Measurements from ENCODE around the gene TNS3. TPM values are rescaled to one million over a fixed set of nuclear protein-coding genes. Genes with fewer than 3 reads are reported as not detected.

TNS3 gene
- total RNA-seq, 1 donor from 2014 or later: 174 TPM

DNA sequence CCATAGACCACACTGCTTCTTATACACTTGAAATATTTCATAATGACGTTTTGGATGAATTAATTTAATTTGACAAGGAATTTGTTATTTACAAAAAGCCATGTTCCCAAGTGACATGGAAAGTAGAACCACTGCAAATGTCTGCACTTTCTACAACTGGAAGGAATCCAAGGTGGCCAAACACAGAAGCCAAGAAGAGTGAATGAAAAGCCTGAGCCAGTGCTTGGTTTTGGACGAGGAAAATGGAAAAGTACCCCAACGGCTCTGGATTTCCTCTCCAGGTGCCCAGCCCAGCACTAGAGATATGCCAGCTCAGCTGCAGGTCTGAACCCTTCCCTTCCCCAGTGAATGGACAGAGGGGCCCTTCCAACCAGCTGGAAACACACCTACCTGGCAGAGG, 279.4 kb downstream of the TNS3 start:
- H3K9me3 ChIP-seq: no peaks in the 10 kb centered on the region
- H3K4me3 ChIP-seq: no peak overlapping the region
- H3K36me3 ChIP-seq: peaks cover 75% of the 10 kb centered on the region
- no peak overlapping the region for H3K27ac ChIP-seq
- DNase-seq: no peak
- no peak for TF ChIP-seq CTCF (IDR thresholded peaks at IDR 0.05)
- intact Hi-C loops (cut with DNase I): no loop called here
- no peak for ATAC-seq
- H3K4me1 ChIP-seq: no peaks in the 10 kb centered on the region
- H3K27me3 ChIP-seq (ENCODE audit: low read depth): no peaks in the 10 kb centered on the region

- intact Hi-C loops (cut with DNase I): no loop called here
- ATAC-seq (no peak), DNase-seq (no peak)
- Histone ChIP-seq H3K9me3 (no peaks in the 10 kb centered on the region), H3K36me3 (peaks cover 83% of the 10 kb centered on the region), H3K4me3 (no peak overlapping the region), H3K27ac (no peak overlapping the region), H3K4me1 (no peaks in the 10 kb centered on the region), H3K27me3 (ENCODE audit: low read depth) (no peaks in the 10 kb centered on the region)
- TF ChIP-seq CTCF (IDR thresholded peaks at IDR 0.05): no peak
These were observed 280.1 kb downstream of the TNS3 start for GRCh38 chr7:47301657-47302295.

DNA sequence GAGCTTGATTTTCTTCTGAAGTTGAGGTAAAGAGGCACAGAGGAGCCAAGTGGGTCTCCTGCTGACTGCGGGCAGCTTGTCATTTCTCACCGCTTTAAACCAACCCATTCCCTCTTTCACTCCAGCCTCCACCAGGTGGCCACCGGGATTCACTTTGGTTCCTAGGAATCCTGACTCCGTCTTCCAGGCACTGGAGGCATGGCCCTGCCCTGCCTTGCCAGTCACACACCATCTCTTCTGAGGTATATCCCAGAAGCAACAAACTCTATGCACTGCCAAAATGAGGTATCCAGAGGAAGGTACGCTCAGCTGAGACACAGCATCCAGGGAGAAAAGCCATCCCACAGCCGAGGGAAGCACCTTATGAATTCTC, 280.8 kb downstream of the TNS3 start:
- H3K27me3 ChIP-seq (ENCODE audit: low read depth): no peaks in the 10 kb centered on the region
- intact Hi-C loops (cut with DNase I): no loop called here
- no peak for DNase-seq
- no peak for ATAC-seq
- H3K4me3 ChIP-seq: no peak overlapping the region
- H3K27ac ChIP-seq: no peak overlapping the region
- no peaks in the 10 kb centered on the region for H3K4me1 ChIP-seq
- H3K9me3 ChIP-seq: no peaks in the 10 kb centered on the region
- H3K36me3 ChIP-seq: peaks cover 89% of the 10 kb centered on the region
- no peak for TF ChIP-seq CTCF (IDR thresholded peaks at IDR 0.05)

DNA sequence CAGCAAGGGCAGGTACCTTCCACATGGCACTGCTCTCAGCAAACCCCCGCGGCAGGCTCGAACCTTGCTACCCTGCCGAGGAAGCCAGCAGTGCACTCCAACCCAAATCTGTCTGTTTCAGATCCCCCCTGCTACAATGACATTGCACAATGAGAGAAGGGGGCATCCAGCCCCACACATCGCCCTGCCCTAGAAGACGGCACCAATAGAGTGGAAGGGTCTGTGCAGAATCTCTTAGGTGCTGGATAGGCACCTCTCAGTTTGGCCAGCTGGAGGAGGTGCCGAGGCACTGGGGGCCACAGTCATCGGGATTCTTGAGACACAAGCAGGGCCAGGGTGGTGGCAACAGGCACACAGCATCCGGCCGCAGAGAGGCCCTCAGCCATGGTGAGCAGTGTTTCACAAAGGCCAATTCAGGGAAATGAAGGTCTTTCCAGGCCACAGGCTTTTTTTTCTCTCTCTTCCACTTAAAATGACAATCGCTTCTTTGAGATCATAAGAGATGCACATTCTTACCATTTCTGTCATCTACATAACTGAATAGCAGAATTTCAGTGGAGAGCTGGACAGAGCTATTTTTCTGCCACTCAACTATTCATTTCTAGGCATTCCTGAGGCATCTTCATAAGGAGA, 281.3 kb downstream of the TNS3 start:
- H3K4me1 ChIP-seq: no peaks in the 10 kb centered on the region
- no peaks in the 10 kb centered on the region for H3K27me3 ChIP-seq (ENCODE audit: low read depth)
- peaks cover 94% of the 10 kb centered on the region for H3K36me3 ChIP-seq
- H3K9me3 ChIP-seq: no peaks in the 10 kb centered on the region
- intact Hi-C loops (cut with DNase I): no loop called here
- ATAC-seq (no peak), DNase-seq (no peak)
- H3K4me3 ChIP-seq: no peak overlapping the region
- TF ChIP-seq CTCF (IDR thresholded peaks at IDR 0.05): no peak
- H3K27ac ChIP-seq: no peak overlapping the region

- H3K4me1 ChIP-seq: no peaks in the 10 kb centered on the region
- H3K36me3 ChIP-seq: peaks cover 96% of the 10 kb centered on the region
- H3K9me3 ChIP-seq: no peaks in the 10 kb centered on the region
- DNase-seq (no peak), ATAC-seq (no peak)
- no peak for TF ChIP-seq CTCF (IDR thresholded peaks at IDR 0.05)
- H3K27me3 ChIP-seq (ENCODE audit: low read depth): no peaks in the 10 kb centered on the region
- no peak overlapping the region for H3K4me3 ChIP-seq
- H3K27ac ChIP-seq: no peak overlapping the region
- intact Hi-C loops (cut with DNase I): no loop called here
These were observed 282.4 kb downstream of the TNS3 start for GRCh38 chr7:47299496-47299895.
